NT2/D1 (cell line): ENCODE measurements around the gene C2CD2.

ENCODE experiments used
- YY1 ChIP-seq: IDR thresholded peaks from 2 replicates; pipeline ENCODE4 v1.6.1; 2011; ENCODE audit not compliant: insufficient read length, insufficient read depth
- ZNF274 ChIP-seq: IDR thresholded peaks from 2 replicates; pipeline ENCODE4 v1.6.1; 2011; ENCODE audit warnings: mild to moderate bottlenecking, low read depth, low read length

- TF ChIP-seq YY1 (no peak), ZNF274 (no peak)
These were observed 30.6 kb downstream of the C2CD2 start for GRCh38 chr21:41923186-41923585.
